ENCODE results near the gene KCNJ6.
"Not testable (repeated sequence)": the region's sequence is repeated elsewhere in the genome, so short reads cannot be mapped to it uniquely, and the experiment has no call there.

KCNJ6 gene

DNA sequence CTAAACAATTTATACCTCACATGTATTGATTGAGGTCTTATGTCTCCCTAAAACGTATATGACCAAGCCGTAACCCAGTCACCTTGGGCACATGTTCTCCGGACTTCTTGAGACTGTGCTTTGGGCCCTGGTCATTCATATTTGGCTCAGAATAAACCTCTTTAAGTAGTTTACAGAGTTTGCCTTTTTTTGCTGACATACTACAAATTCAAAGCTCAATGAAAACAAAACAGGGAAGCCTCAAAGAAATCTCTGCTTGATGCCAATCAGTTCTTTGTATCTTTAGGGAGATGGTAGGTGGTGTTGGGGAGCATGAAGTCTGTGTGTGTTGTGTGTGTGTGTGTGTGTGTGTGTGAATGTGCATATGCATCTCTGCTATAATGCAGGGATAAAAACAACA lies 247.0 kb downstream of the KCNJ6 start:
- no peak for DNase-seq

GRCh38 chr21:37668462-37669239 lies 247.6 kb downstream of the KCNJ6 start:
- no peak for DNase-seq

- DNase-seq = no peak
These were observed 248.9 kb downstream of the KCNJ6 start for GRCh38 chr21:37667380-37667779.

GRCh38 chr21:37665230-37666024 lies 250.8 kb downstream of the KCNJ6 start:
- DNase-seq = no peak

DNA sequence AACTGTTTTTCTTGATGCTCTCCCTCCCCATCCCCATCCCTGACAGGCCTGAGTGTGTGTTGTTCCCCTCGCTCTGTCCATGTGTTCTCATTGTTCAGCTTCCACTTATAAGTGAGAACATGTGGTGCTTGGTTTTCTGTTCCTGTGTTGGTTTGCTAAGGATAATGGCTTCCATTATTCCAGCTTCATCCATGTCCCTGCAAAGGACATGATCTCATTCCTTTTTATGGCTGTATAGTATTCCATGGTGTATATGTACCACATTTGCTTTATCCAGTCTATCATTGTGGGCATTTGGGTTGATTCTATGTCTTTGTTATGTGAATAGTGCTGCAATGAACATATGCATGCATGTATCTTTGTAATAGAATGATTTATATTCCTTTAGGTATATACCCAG lies 254.0 kb downstream of the KCNJ6 start:
- not testable (repeated sequence) for DNase-seq

DNA sequence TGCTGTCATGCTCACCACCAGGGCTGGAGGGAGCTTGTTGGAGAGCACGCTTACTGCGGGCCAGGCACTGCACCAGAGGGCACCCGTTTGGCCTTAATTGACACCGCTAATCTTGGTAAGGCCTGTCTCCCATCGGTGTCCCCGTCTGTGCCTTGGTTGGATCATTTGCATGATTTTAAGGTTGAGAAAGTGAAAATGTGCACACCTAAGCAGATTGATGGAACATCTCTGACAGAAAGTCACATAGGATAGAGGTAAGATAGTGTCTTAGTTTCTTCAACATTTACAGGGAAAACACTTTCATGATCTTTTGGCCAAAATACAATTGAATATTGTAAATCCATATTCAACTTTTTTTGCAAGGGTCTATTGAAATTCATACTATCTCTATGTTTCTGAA lies 255.5 kb downstream of the KCNJ6 start:
- DNase-seq = no peak

GRCh38 chr21:37659874-37660273 lies 256.4 kb downstream of the KCNJ6 start:
- no peak for DNase-seq

- peak; percentile 26 for DNase-seq
These were observed 257.3 kb downstream of the KCNJ6 start for GRCh38 chr21:37658817-37659458.

GRCh38 chr21:37658121-37658816 lies 258.0 kb downstream of the KCNJ6 start:
- DNase-seq = no peak

- DNase-seq = no peak
These were observed 259.4 kb downstream of the KCNJ6 start for GRCh38 chr21:37656899-37657298.

GRCh38 chr21:37655611-37656300 lies 260.5 kb downstream of the KCNJ6 start:
- DNase-seq = no peak

- no peak for DNase-seq
These were observed 261.7 kb downstream of the KCNJ6 start for GRCh38 chr21:37654596-37654995.

DNA sequence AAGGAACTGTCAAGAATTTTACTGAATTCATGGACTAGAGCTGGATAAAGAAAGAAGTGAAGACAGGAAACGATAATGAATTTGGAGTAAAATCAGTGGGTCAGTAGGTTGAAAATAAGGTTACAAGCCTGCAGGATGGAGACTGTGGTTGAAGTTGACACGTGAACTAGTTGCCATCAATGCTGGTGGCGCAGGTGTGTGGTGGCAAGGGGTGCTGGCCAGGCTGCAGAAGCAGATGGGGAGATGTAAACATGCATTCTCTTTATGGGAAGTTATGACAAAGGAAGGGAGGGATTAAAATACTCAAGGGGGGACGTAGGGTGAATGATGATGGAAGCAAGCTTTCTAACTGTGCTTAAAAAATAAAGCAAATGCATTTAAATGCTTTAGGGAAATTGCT lies 263.1 kb downstream of the KCNJ6 start:
- no peak for DNase-seq

DNA sequence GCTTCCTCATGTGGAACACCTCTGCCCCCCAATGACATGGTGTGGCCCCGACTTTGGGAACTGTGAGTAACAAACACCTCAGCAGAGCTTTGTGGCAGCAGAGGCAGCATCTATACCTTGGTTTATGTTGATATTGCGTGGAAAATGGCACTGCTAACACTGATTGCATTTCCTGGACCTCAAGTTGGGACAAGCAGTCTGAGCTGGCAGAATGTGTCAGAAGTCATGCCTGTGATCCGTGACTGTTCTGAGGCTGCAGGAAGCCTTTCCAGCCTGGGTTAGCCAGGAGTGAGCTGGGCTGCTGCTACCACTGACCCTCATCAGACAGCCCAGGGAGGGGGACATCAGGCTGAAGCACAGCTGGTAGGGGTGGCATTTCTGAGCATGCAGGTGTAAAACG lies 268.5 kb downstream of the KCNJ6 start:
- DNase-seq = no peak

- not testable (repeated sequence) for DNase-seq
These were observed 269.5 kb downstream of the KCNJ6 start for GRCh38 chr21:37646761-37647160.

GRCh38 chr21:37645848-37646247 lies 270.4 kb downstream of the KCNJ6 start:
- no peak for DNase-seq

- DNase-seq = no peak
These were observed 271.6 kb downstream of the KCNJ6 start for GRCh38 chr21:37644636-37645035.

DNA sequence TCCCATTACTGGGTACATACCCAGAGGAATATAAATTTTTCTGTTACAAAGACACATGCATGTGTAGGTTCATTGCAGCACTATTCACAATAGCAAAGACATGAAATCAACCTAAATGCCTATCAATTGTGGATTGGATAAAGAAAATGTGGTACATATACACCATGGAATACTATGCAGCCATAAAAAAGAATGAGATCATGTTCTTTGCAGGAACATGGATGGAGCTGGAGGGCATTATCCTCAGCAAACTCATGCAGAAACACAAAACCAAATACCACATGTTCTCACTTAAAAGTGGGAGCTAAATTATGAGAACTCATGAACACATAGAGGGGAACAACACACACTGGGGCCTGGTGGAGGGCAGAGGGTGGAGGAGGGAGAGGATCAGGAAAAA lies 272.4 kb downstream of the KCNJ6 start:
- DNase-seq = not testable (repeated sequence)

- no peak for DNase-seq
These were observed 273.8 kb downstream of the KCNJ6 start for GRCh38 chr21:37642493-37642892.

DNA sequence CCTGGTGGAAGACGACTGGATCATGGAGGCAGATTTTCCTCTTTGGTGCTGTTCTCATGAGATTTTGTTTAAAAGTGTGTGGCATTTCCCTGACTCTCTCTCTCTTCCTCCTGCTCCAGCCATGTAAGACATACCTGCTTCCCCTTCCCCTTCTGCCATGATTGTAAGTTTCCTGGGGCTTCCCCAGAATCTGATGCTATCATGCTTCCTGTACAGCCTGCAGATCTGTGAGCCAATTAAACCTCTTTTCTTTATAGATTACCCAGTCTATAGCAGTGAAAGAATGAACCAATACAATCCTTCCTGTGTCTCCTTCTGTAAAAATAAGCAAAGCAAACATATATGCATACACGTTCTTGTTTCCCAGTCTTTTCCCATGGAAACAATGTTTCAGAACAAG lies 276.5 kb downstream of the KCNJ6 start:
- DNase-seq = no peak

DNA sequence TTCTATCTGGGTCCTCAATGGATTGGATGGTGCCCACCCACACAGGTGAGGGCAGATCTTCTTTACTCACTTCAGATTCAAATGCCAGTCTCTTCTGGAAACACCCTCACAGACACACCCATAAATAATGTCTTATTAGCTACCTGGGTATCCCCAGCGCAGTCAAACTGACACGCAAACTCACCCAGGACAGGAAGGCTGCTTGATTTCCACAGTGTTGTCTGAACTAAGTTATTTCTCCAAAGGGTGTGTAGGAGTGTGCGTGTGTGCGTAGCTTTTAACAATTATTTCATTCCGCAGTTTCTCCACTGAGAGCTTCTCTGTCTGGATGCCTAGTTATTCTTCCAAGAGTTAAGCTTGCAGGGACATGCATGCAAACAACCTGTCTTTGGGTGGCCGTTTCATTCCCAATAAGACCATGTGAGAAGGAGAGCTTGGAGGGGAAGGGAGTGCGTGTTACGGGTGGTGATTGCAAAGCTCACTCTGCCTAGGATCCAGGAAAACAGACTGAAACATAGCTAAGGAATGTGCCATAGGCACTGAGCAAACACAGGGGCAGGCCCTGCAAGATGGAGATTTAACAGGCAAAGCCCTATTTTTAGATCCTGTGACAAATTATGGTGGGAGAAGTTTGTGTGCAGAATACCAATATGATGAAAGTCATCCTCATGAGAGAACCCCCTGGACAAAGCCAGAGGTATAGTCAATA lies 280.0 kb downstream of the KCNJ6 start:
- no peak for DNase-seq
